ENCODE data around the gene DDX27.

DDX27 gene

DNA sequence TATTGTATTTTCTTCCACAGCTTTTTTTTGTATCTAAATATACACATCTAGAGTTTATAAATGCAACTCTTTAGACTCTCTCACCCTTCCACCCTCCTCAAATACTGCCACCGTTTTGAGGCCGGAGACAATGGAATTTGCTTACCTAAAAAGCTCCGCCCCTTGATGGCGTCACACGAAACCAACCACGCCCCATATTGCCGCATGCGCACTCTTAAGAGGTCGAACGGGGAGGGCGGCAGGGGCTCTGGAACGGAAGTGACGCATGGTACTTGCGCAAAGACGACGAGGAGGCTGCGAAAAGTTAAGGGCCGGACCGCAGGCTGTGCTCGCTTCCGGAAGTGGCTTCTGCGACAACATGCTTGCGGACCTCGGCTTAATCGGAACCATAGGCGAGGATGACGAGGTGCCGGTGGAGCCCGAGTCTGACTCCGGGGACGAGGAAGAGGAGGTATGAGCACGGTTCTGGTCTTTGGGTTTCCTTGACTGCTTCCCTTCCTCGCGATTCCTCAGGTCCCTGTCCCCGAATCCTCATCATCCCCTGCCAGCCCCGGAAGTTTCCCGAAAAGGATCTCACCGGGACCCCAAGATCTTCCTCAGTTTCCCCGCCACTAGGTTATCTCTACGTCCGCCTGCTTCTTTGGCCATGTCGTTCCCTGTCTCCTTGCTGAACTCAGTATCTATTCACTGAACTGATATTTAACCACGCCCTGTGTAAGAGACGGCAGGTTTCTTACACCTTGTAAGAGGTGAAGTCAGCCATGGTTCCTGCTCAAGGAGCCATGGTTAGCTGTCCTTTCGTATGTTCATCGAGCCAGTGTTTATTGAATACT lies at the start of gene DDX27:
TSS of gene DDX27 (plus strand) at position 326 of the 833 bp plus-strand sequence. CDS start at position 359, 33 bp downstream.
- peak; percentile 98 for DNase-seq (ENCODE audit: low read depth)
- H3K4me3 ChIP-seq (ENCODE audit: low read length), result peak within 1 kb of the TSS; percentile 96
- no peak for TF ChIP-seq CTCF (conservative IDR thresholded peaks at IDR 0.05; ENCODE audit: low read length)

DNA sequence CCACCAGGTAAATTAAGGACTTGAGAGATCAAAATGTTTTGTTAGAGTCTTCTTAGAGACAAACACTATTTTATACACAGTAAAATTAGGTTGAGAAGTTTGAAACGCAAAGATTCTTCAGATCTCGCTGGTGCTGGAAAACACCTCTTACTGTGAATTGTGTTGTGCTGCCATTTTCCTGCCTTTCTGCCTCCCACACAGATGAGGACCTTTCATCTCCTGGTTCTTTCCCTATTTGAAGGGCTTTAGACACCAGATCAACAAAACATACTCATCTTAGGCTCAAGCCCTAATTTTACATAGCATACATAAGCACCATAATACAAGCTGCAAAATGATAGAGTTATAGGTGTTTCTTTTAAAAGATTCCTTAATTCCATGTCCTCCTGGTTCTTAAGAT lies 49.7 kb upstream of the DDX27 start:
- TF ChIP-seq CTCF (conservative IDR thresholded peaks at IDR 0.05; ENCODE audit: low read length), result no peak
- no peak for DNase-seq (ENCODE audit: low read depth)
- H3K4me3 ChIP-seq (ENCODE audit: low read length), result no peak overlapping the region

DNA sequence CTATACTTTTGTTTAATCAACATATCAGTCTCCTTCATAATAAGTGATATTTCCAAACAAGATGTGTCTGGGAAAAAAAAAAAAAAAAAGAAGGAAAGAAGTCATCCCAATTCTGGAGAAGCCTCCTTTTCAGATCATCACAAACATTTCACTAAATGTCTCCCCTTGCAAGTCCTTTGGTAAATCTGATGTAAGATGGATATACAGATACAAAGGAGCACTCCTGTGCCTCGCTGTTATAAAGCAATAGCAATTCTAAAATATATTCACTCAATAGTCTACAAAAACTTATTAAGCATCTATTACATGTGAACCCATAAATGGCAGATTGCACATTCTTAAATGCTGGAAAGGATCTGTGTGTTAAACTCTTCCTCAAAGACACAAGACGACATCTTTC lies 48.5 kb upstream of the DDX27 start:
- no peak for TF ChIP-seq CTCF (conservative IDR thresholded peaks at IDR 0.05; ENCODE audit: low read length)
- no peak for DNase-seq (ENCODE audit: low read depth)
- H3K4me3 ChIP-seq (ENCODE audit: low read length), result no peak overlapping the region

- DNase-seq (ENCODE audit: low read depth), result no peak
- no peak overlapping the region for H3K4me3 ChIP-seq (ENCODE audit: low read length)
- TF ChIP-seq CTCF (conservative IDR thresholded peaks at IDR 0.05; ENCODE audit: low read length), result no peak
Measured at GRCh38 chr20:49171909-49172308, 47.3 kb upstream of the DDX27 start.

DNA sequence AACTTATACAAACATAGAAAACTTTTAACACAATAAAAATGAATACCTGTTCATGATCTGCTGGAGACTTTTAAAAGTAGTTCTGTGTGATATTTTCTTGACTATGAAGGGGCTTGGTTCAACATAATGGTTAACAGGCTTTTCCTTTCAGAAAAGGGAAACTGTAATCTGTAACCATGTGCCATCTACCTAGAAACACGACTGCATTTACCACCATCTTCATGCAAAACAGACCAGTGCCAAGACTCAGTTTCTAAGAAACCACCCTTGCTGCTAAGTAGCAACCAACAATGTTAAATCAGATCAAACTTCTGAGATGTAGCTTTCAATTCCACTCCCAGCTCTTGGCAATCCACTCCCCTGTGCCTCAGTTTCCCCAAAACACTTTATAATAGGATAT lies 46.8 kb upstream of the DDX27 start:
- no peak overlapping the region for H3K4me3 ChIP-seq (ENCODE audit: low read length)
- no peak for DNase-seq (ENCODE audit: low read depth)
- TF ChIP-seq CTCF (conservative IDR thresholded peaks at IDR 0.05; ENCODE audit: low read length), result no peak

- H3K4me3 ChIP-seq (ENCODE audit: low read length), result no peak overlapping the region
- no peak for TF ChIP-seq CTCF (conservative IDR thresholded peaks at IDR 0.05; ENCODE audit: low read length)
- no peak for DNase-seq (ENCODE audit: low read depth)
Measured at GRCh38 chr20:49174183-49174582, 45.0 kb upstream of the DDX27 start.

All from AG10803 (cell line).